T47D (cell line): ENCODE results near the gene CPNE5.

ENCODE experiments used
- DNase-seq, 2 experiments: peaks; one replicate each; pipeline versions ENCODE4 v3.0.0 to v3.0.0-alpha.2; 2011 to 2012; ENCODE audit warnings: low read depth in 1 of 2, low spot score in 1 of 2
- JUND ChIP-seq: IDR thresholded peaks from 2 replicates; pipeline ENCODE4 v1.6.1; 2012; ENCODE audit warnings: low read depth
- in situ Hi-C: cut with HindIII; loops from 2 replicates; pipeline ENCODE4 v1.10.0; 2016; ENCODE audit warnings: low sequenced_read_pairs, low pct_unique_long_range_greater_than_20kb

The CPNE5 gene

DNA sequence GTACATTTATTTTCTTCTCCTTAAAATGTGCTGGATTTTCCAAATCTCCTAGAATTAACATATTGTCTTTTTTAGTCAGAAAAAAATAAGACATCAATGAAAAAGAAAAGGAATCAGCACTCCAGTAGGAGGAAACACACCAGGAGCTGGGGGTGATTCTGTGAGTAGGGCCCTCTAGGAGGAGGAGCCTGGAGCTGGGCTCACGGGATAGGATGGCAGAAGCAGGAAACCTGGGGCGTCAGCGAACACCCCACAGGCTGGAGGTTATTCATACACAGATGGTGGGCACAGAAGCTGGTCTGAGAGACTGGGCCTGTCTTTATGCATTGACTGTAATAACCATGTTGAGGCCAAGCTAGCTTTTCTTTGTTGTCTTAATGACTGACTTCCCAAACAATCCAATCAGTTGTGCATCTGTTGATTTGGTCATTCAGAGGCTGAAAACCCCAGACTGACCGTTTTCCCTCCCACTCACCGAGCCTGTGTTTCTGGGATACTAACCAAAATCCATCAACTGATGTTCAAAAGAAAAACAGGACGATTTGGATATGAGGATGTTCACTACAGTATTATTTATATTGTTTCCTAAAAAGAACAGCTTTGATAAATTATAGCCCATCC lies 53.1 kb downstream of the CPNE5 start:
- no peak for DNase-seq
- in situ Hi-C loops = no loop called here
- no peak for TF ChIP-seq JUND

DNA sequence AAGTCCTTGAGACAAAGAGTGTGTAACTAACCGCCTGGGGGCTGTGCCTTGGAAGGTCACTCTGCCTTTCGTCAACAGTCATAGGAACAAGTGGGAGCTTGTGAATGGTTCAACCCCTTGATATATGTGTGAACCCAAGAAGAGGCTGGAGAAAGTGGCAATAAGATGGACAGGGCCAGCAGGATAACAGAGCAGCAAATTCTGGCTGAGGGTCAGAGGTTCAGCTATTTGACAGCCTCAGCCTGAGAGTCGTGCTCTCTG lies 54.9 kb downstream of the CPNE5 start:
- in situ Hi-C loops = no loop called here
- peak in 1 of 2 experiments; percentile 70 for DNase-seq
- no peak for TF ChIP-seq JUND

- DNase-seq = no peak
- no peak for TF ChIP-seq JUND
- in situ Hi-C loops = no loop called here
These were observed 55.5 kb downstream of the CPNE5 start for GRCh38 chr6:36783603-36784375.

DNA sequence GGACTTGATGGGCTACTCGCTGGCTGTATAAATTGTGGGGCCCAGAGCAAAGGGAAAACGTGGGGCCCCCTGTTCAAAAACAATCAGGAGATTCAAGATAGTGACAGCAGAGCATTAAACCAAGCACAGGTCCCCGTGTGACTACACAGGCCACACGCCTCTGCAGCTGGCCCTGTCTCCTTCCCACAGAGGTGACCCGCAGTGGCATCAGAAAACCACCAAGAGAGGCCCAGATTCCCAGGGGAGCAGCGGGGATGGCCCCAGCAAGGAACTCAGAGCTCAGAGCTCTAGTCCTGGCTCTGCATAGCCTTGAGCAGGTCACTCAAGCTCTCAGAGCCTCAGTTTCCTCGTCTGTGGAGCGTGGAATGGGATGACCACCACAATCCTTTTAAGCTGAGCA lies 57.6 kb downstream of the CPNE5 start:
- no peak for DNase-seq
- in situ Hi-C loops = no loop called here
- TF ChIP-seq JUND = no peak

DNA sequence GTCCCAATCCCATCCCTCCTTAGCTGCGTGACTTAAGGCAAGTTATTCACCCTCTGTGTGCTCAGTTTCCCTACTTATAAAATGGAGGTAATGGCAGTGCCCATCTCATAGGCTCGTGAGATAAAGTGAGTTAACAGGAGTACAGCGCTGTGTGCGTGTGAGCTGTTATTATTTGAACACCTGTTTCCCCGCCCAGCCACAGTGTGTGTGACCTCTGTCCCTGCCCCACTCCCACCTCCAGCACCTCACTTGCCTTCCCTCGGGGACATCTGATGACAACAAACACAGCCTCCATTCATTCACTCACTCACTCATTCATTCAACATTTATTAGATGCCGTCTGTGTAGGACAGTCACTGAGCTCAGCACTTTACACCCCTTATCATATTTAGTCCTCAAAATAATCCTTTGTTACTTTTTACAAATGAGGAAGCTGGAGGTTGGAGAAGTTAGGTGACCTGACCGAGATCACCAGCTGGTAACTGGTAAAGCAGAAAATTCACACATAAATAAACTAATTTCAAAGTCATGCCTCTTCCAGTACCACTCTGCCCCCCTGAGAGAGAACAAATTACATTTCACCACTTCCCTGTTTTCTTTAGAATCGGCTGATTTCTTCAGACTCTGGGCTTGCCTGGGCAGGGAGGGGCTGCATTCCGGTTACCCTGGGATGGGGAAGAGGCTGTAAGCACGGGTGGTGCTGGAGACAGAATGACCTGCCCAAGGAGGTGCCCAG lies 58.6 kb downstream of the CPNE5 start:
- no peak for DNase-seq
- TF ChIP-seq JUND = no peak
- in situ Hi-C loops = no loop called here

DNA sequence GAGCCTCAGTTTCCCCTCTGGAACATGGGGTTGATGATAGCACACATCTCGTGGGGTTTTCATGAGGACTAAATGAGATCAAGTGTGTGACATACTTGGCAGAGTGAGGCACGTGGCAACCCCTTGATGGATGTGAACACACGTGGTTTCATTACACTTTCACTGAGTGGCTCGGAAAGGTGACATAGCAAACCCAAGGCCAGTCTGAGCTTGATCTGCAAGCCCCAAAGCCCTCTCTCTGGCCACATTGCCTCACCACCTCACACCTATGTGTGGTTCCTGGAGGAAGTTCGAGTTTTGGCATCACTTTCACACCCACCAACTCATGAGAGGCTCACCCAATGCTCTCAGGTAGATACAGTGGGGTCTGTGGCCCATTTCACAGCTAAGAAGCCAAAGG lies 60.0 kb downstream of the CPNE5 start:
- DNase-seq = no peak
- TF ChIP-seq JUND = no peak
- in situ Hi-C loops = no loop called here

- DNase-seq = no peak
- TF ChIP-seq JUND = no peak
- in situ Hi-C loops = no loop called here
These were observed 61.4 kb downstream of the CPNE5 start for GRCh38 chr6:36777801-36778200.

DNA sequence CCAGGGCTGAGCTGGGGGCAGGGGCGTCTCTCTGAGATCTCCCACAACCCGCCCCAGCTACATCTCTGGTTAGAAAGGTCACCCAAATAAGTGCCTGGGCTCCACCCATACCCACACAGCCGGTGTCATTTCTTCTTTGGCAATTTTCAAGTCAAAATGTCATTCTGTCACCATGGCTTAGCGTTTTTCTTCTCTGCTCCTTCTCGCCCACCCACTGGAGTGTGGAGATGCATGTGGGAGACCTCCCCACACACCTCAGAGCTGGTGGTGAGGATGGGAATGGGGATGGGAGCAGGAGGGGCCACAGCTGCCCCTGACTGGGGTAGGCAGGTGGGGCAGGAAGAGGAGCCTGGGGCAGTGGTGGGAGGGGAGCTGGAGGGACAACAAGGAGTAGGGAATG lies 63.1 kb downstream of the CPNE5 start:
- in situ Hi-C loops = no loop called here
- no peak for DNase-seq
- no peak for TF ChIP-seq JUND

DNA sequence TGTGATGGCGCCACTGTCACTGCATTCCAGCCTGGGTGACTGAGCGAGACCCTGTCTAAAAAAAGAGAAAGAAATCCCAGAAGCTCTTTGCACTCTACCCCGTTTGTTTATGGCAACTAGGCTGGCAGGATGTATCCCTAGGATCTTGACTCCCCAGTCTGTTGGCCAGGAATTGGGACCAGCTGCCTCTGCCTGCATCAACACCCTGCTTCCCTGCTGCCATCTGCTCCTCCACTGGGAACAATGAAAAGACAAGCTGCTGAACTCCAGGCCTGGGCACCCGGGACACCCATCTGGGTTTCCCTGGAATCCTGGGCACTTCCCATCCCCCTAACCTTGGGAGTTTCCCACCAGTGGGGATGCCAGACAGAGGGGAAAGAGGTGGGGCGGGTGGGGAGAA lies 64.9 kb downstream of the CPNE5 start:
- in situ Hi-C loops = no loop called here
- no peak for DNase-seq
- TF ChIP-seq JUND = no peak

GRCh38 chr6:36772397-36772796 lies 66.8 kb downstream of the CPNE5 start:
- DNase-seq = no peak
- in situ Hi-C loops = no loop called here

DNA sequence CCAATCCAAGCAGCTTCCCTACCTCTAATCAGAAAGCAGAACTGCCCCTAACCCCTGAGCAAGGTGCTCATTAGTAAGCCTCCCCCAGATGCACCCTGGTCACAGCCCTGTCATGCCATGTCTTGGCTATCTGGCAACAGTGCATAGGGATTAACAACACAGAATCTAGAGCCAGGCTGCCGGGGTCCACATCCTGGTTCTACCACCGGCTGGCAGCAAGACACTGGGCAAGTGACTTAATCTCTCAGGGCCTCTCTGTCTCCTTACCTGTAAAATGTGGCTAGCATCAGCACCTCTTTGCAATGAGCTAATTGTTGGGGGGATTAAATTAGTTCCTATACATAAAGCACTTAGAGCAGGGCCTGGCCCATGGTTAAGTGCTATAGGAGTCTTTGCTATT lies 68.1 kb downstream of the CPNE5 start:
- in situ Hi-C loops = no loop called here
- DNase-seq = no peak

More at GRCh38 chr6:36772397-36772796, 66.8 kb downstream of the CPNE5 start:
- no peak for TF ChIP-seq JUND

GRCh38 chr6:36769676-36770499 lies 69.4 kb downstream of the CPNE5 start:
- no peak for TF ChIP-seq JUND
- DNase-seq = no peak
- in situ Hi-C loops = no loop called here

More for the DNA sequence above, 68.1 kb downstream of the CPNE5 start:
- no peak for TF ChIP-seq JUND
